HG02642 (cell line): ENCODE results near the gene GRID2.

Experiments
- ATAC-seq: cut with Tn5 transposase; IDR thresholded peaks from one replicate; pipeline ENCODE4 v1.9.1; 2021; ENCODE audit warnings: mild to moderate bottlenecking; ENCODE audit not compliant: unreplicated experiment, poor library complexity

Gene GRID2

GRCh38 chr4:92516450-92516849, 212.7 kb downstream of the GRID2 start:
- no peak for ATAC-seq

- ATAC-seq = no peak
These were observed 216.0 kb downstream of the GRID2 start for GRCh38 chr4:92519727-92520126.

- no peak for ATAC-seq
These were observed 216.8 kb downstream of the GRID2 start for GRCh38 chr4:92520563-92520962.

GRCh38 chr4:92521941-92522340, 218.2 kb downstream of the GRID2 start:
- ATAC-seq = no peak

GRCh38 chr4:92522356-92522755, 218.6 kb downstream of the GRID2 start:
- ATAC-seq = no peak

- no peak for ATAC-seq
These were observed 220.4 kb downstream of the GRID2 start for GRCh38 chr4:92524131-92524530.

- ATAC-seq = no peak
These were observed 224.8 kb downstream of the GRID2 start for GRCh38 chr4:92528541-92528940.

- no peak for ATAC-seq
These were observed 225.7 kb downstream of the GRID2 start for GRCh38 chr4:92529510-92529909.

GRCh38 chr4:92535599-92535998, 231.8 kb downstream of the GRID2 start:
- no peak for ATAC-seq

GRCh38 chr4:92551616-92552015, 247.8 kb downstream of the GRID2 start:
- ATAC-seq = no peak

GRCh38 chr4:92566269-92566668, 262.5 kb downstream of the GRID2 start:
- no peak for ATAC-seq

- no peak for ATAC-seq
These were observed 277.1 kb downstream of the GRID2 start for GRCh38 chr4:92580816-92581215.

- no peak for ATAC-seq
These were observed 295.3 kb downstream of the GRID2 start for GRCh38 chr4:92599044-92599443.

GRCh38 chr4:92600638-92601037, 296.9 kb downstream of the GRID2 start:
- no peak for ATAC-seq

- ATAC-seq = no peak
These were observed 302.5 kb downstream of the GRID2 start for GRCh38 chr4:92606227-92606626.

- ATAC-seq = no peak
These were observed 311.3 kb downstream of the GRID2 start for GRCh38 chr4:92615049-92615448.

GRCh38 chr4:92618968-92619367, 315.2 kb downstream of the GRID2 start:
- ATAC-seq = no peak

- ATAC-seq = no peak
These were observed 325.5 kb downstream of the GRID2 start for GRCh38 chr4:92629302-92629701.

- no peak for ATAC-seq
These were observed 331.1 kb downstream of the GRID2 start for GRCh38 chr4:92634882-92635281.

GRCh38 chr4:92636038-92636806, 332.5 kb downstream of the GRID2 start:
- ATAC-seq = no peak

- ATAC-seq = no peak
These were observed 337.6 kb downstream of the GRID2 start for GRCh38 chr4:92641409-92641808.

GRCh38 chr4:92646826-92647225, 343.1 kb downstream of the GRID2 start:
- ATAC-seq = no peak
